Endothelial cell of umbilical vein (primary cell): ENCODE data around the gene SEC16B. TPM values are rescaled to one million over a fixed set of nuclear protein-coding genes. Genes with fewer than 3 reads are reported as not detected.

Experiments used
- BruUV-seq: library from RNA; stranded (reverse); fragments of 400-500 nt; replicated peaks from 2 replicates; lab custom pipeline; 2021; lab: Mats Ljungman, UMichigan
- CTCF ChIA-PET: fragments of 300-600, 350-600 bp; sonication (Branson Sonifier 250); formaldehyde crosslinking; loops from one replicate; lab custom pipeline; 2021; ENCODE audit warnings: antibody characterized with exemption, inconsistent platforms; lab: Charles Lee
- POLR2A ChIA-PET: fragments of 300-600, 350-600 bp; sonication (Branson Sonifier 250); formaldehyde crosslinking; loops from one replicate; lab custom pipeline; 2021; ENCODE audit warnings: antibody characterized with exemption, inconsistent platforms; lab: Charles Lee
- DNase-seq: peaks from one replicate; pipeline ENCODE4 v3.0.0-alpha.2; 2011; ENCODE audit warnings: low read depth, low spot score
- FAIRE-seq: peaks from 2 replicates; lab custom pipeline; 2011; peaks lifted over from hg19 to GRCh38; lab: Jason Lieb, UNC
- H2AFZ ChIP-seq: 2 replicates; pipeline ENCODE4 v1.6.0; 2012; ENCODE audit warnings: low read depth, low read length, control low read depth, inconsistent platforms
- H3K27ac ChIP-seq: 2 replicates; pipeline ENCODE4 v1.5.1; 2011; ENCODE audit warnings: low read depth, mild to moderate bottlenecking, control low read depth, low read length, moderate library complexity; ENCODE audit not compliant: insufficient read depth
- H3K27me3 ChIP-seq, 2 experiments: 2 replicates each; pipeline versions ENCODE4 v1.6.0 to v1.6.1; 2011; ENCODE audit warnings: low read length in 2 of 2, mixed read lengths in 1 of 2; ENCODE audit not compliant: control insufficient read depth in 2 of 2, insufficient read depth in 2 of 2
- H3K36me3 ChIP-seq, 2 experiments: 2 replicates in 1 of 2; 3 replicates in 1 of 2; pipeline ENCODE4 v1.5.1; 2011; ENCODE audit warnings: low read length in 2 of 2, mild to moderate bottlenecking in 1 of 2, moderate library complexity in 1 of 2; ENCODE audit not compliant: control insufficient read depth in 2 of 2, insufficient read depth in 2 of 2; ENCODE audit errors: extremely low read depth in 1 of 2
- H3K4me1 ChIP-seq: 3 replicates; pipeline ENCODE4 v1.5.1; 2011; ENCODE audit warnings: mild to moderate bottlenecking, low read length; ENCODE audit not compliant: control insufficient read depth, insufficient read depth; ENCODE audit errors: extremely low read depth
- H3K4me2 ChIP-seq: 2 replicates; pipeline ENCODE4 v1.6.1; 2011; ENCODE audit warnings: low read length, control low read depth, mixed read lengths; ENCODE audit not compliant: insufficient read depth
- H3K4me3 ChIP-seq, 3 experiments: fragments of 200-600 bp in 1 of 3; sonication (generic), shearing (Covaris generic) in 1 of 3; replicated peaks in 1 of 3; 2 replicates each; pipeline ENCODE4 v1.5.1; 2011 to 2016; ENCODE audit warnings: control low read depth in 3 of 3, low read length in 3 of 3, mild to moderate bottlenecking in 2 of 3, inconsistent platforms in 1 of 3, low read depth in 1 of 3, moderate library complexity in 1 of 3; ENCODE audit not compliant: insufficient read depth in 1 of 3
- H3K79me2 ChIP-seq: 2 replicates; pipeline ENCODE4 v1.6.0; 2012; ENCODE audit warnings: low read length, inconsistent platforms; ENCODE audit not compliant: control insufficient read depth, insufficient read depth
- H3K9ac ChIP-seq: replicated peaks from 2 replicates; pipeline ENCODE3; 2011; ENCODE audit warnings: low read length, control low read depth; ENCODE audit not compliant: insufficient read depth; ENCODE audit errors: extremely low read depth
- H3K9me1 ChIP-seq: replicated peaks from 3 replicates; pipeline ENCODE4 v1.6.0; 2011; ENCODE audit warnings: mild to moderate bottlenecking, low read length; ENCODE audit not compliant: control insufficient read depth, insufficient read depth; ENCODE audit errors: extremely low read depth
- H3K9me3 ChIP-seq: replicated peaks from 2 replicates; pipeline ENCODE4 v1.5.1; 2012; ENCODE audit warnings: low read length, inconsistent platforms; ENCODE audit not compliant: control insufficient read depth, insufficient read depth
- H4K20me1 ChIP-seq: replicated peaks from 2 replicates; pipeline ENCODE3; 2011; ENCODE audit warnings: mild to moderate bottlenecking, low read length; ENCODE audit not compliant: control insufficient read depth, insufficient read depth; ENCODE audit errors: extremely low read depth
- EZH2 ChIP-seq: IDR thresholded peaks from 2 replicates; pipeline ENCODE4 v1.6.1; 2012; ENCODE audit warnings: borderline replicate concordance, low read depth, mild to moderate bottlenecking, moderate library complexity, low read length, inconsistent platforms; ENCODE audit not compliant: severe bottlenecking
- FOS ChIP-seq: IDR thresholded peaks from 2 replicates; pipeline ENCODE4 v1.6.1; 2011; ENCODE audit warnings: mild to moderate bottlenecking, low read length, moderate library complexity, borderline replicate concordance; ENCODE audit not compliant: insufficient read depth
- GATA2 ChIP-seq: IDR thresholded peaks from 2 replicates; pipeline ENCODE4 v1.7.0; 2011; ENCODE audit warnings: low read depth, mild to moderate bottlenecking, moderate library complexity, mixed read lengths, low read length; ENCODE audit not compliant: insufficient read length, insufficient read depth
- JUN ChIP-seq: IDR thresholded peaks from 2 replicates; pipeline ENCODE4 v1.6.1; 2011; ENCODE audit warnings: borderline replicate concordance, low read depth; ENCODE audit not compliant: insufficient read length, insufficient read depth
- MYC ChIP-seq: IDR thresholded peaks from one replicate; pipeline ENCODE4 v1.6.1; 2011; ENCODE audit warnings: mild to moderate bottlenecking, low read depth, low read length
- POLR2A ChIP-seq: IDR thresholded peaks from 2 replicates; pipeline ENCODE4 v1.6.1; 2012; ENCODE audit warnings: low read depth, mild to moderate bottlenecking, control low read depth, low read length
- POLR2AphosphoS5 ChIP-seq: IDR thresholded peaks from 2 replicates; pipeline ENCODE4 v1.6.1; 2012; ENCODE audit warnings: low read depth, mild to moderate bottlenecking, control low read depth, low read length, moderate library complexity; ENCODE audit not compliant: insufficient read depth
- dilution Hi-C: fragments of 300-500 bp; cut with MboI; formaldehyde crosslinking; loops from one replicate; pipeline ENCODE4 v1.15.0; 2019; ENCODE audit warnings: low sequenced_read_pairs; ENCODE audit not compliant: extremely low pct_ligation_motif_present
- intact Hi-C: fragments of 100-400 bp; cut with micrococcal nuclease; formaldehyde crosslinking; loops from one replicate; pipeline ENCODE4 v1.10.0; 2022
- polyA plus RNA-seq, 4 experiments: library from polyadenylated mRNA; depleted of rRNA in 3 of 4; stranded (reverse) in 3 of 4; unstranded in 1 of 4; fragments of >200 nt; gene quantifications; 2 replicates each; pipeline versions ENCODE4 v1.2.1 to v1.2.3, GENCODE V29; 2011 to 2012; ENCODE audit warnings: missing spikeins in 1 of 4
- total RNA-seq: library from RNA; stranded (reverse); gene quantifications from 2 replicates; pipeline ENCODE4 v1.2.3, GENCODE V29; 2021
- TF ChIP-seq, protein P1 (sequence below), 2 donors: IDR thresholded peaks; 1 replicate in 1 of 2; 2 replicates in 1 of 2; pipeline ENCODE4 v1.5.1; 2011; ENCODE audit warnings: low read length in 2 of 2, mild to moderate bottlenecking in 2 of 2, moderate library complexity in 2 of 2, control low read depth in 1 of 2, inconsistent platforms in 1 of 2, low read depth in 1 of 2; ENCODE audit not compliant: insufficient read depth in 1 of 2; ENCODE audit errors: extremely low read depth in 1 of 2
- TF ChIP-seq, protein P2 (sequence below): IDR thresholded peaks from 2 replicates; pipeline ENCODE4 v1.6.1; 2011; ENCODE audit not compliant: insufficient read depth, insufficient read length

SEC16B gene
- total and polyA plus RNA-seq, 2 donors (not counting 3 experiments of a cell fraction or from before 2014, with no cell fraction given) = 0.44 to 0.58 TPM

DNA sequence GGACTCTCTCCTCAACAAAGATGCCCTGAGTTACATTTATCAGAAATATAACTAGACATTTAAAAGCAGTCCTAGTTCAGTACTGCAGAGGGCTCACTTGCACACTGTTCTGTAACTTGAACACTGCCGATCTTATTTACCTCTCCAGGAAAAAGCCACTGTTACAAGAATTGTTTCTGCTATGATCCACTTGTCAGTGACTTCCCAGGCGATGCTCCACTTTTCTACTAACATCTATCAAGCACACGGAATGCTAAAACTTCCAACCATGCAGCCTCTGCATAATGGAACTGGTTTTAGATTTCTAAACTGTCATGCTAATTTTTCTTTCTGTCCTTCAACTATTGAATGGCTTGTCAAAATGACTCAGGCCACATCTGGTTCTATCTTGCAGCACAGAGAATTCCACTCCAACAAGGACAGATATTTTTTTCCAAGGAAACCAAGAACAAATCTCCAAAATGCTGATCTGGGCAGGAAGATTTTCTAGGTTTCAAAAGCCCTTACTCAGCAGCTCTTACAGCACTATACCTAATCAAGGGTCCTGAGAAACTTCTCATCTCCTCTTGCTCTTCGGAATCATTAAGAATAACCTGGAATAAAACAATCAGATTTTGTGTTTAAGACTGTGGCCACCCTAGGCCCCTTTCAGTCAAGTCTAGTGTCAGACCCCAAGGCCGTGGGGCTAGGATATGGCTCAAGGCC, 9.9 kb downstream of the SEC16B start:
- CTCF ChIA-PET = interaction anchor here (1.0 to 2.6 kb wide), 3 partner anchors 12 to 324 kb away, joined by 3 to 11 read pairs (median 5); no protein-coding TSS in a partner anchor
- peak; percentile 81 for FAIRE-seq
- Histone ChIP-seq H4K20me1 (no peaks in the 10 kb centered on the region), H3K4me2 (no peak overlapping the region), H3K27ac (no peak overlapping the region), H3K9me3 (no peaks in the 10 kb centered on the region), H3K4me3 (no peak overlapping the region), H2AFZ (no peak overlapping the region), H3K79me2 (no peaks in the 10 kb centered on the region), H3K27me3 (no peaks in the 10 kb centered on the region), H3K4me1 (no peaks in the 10 kb centered on the region), H3K9me1 (no peaks in the 10 kb centered on the region), H3K36me3 (no peaks in the 10 kb centered on the region), H3K9ac (no peak overlapping the region)
- no TSS peak for BruUV-seq
- POLR2A ChIA-PET = no interaction called here
- TF ChIP-seq, protein P1, sequence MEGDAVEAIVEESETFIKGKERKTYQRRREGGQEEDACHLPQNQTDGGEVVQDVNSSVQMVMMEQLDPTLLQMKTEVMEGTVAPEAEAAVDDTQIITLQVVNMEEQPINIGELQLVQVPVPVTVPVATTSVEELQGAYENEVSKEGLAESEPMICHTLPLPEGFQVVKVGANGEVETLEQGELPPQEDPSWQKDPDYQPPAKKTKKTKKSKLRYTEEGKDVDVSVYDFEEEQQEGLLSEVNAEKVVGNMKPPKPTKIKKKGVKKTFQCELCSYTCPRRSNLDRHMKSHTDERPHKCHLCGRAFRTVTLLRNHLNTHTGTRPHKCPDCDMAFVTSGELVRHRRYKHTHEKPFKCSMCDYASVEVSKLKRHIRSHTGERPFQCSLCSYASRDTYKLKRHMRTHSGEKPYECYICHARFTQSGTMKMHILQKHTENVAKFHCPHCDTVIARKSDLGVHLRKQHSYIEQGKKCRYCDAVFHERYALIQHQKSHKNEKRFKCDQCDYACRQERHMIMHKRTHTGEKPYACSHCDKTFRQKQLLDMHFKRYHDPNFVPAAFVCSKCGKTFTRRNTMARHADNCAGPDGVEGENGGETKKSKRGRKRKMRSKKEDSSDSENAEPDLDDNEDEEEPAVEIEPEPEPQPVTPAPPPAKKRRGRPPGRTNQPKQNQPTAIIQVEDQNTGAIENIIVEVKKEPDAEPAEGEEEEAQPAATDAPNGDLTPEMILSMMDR (IDR thresholded peaks at IDR 0.05; ENCODE audit: extremely low read depth in 1 of 2, insufficient read depth in 1 of 2, low read depth in 1 of 2, low read length in 2 of 2) = peak; percentile 12 to 17
- TF ChIP-seq JUN = no peak
- dilution Hi-C loops = no loop called here
- intact Hi-C loops = no loop called here
- peak; percentile 26 for DNase-seq

DNA sequence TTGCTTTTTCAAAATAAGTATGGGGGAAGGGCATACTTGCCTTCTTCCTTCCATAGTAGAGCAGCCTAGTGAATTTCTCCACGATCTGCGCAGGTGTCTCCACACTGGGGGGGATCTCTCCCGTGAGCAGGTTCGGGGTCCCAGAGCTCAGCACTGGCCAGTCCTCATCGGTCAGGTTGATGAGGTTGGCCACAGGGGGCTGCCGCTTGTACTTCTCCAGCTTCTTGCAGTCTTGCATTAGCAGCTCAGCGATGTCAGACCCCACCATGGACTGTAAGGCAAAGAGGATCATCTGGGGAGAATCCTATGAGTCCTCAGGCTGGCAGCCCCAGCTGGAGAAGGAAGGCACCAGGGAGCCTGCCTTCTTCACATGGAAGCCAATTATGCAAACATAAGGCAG, 11.8 kb downstream of the SEC16B start:
- H3K4me3 ChIP-seq = no peak overlapping the region
- no peak overlapping the region for H3K27ac ChIP-seq
- no peaks in the 10 kb centered on the region for H3K27me3 ChIP-seq
- TF ChIP-seq POLR2A = no peak
- TF ChIP-seq, protein P2, sequence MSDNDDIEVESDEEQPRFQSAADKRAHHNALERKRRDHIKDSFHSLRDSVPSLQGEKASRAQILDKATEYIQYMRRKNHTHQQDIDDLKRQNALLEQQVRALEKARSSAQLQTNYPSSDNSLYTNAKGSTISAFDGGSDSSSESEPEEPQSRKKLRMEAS = no peak
- no peak for TF ChIP-seq JUN
- no peak for TF ChIP-seq MYC
- no peak for TF ChIP-seq POLR2AphosphoS5
- TF ChIP-seq GATA2 = no peak
- TF ChIP-seq, protein P1 (IDR thresholded peaks at IDR 0.05; ENCODE audit: extremely low read depth in 1 of 2, insufficient read depth in 1 of 2, low read depth in 1 of 2, low read length in 2 of 2) = no peak
- TF ChIP-seq EZH2 = no peak
- no peak for TF ChIP-seq FOS
- H3K36me3 ChIP-seq = no peaks in the 10 kb centered on the region
- H3K9me1 ChIP-seq = no peaks in the 10 kb centered on the region
- no peaks in the 10 kb centered on the region for H3K9me3 ChIP-seq
- H3K79me2 ChIP-seq = no peaks in the 10 kb centered on the region
- no TSS peak for BruUV-seq
- CTCF ChIA-PET = interaction anchor here (0.8 to 1.7 kb wide), 7 partner anchors 10 to 1060 kb away, joined by 3 to 8 read pairs (median 3); no protein-coding TSS in a partner anchor
- no peaks in the 10 kb centered on the region for H4K20me1 ChIP-seq
- FAIRE-seq (no peak), DNase-seq (no peak)
- no peak overlapping the region for H3K4me2 ChIP-seq
- H3K4me1 ChIP-seq = no peaks in the 10 kb centered on the region
- intact Hi-C loops (no loop called here), dilution Hi-C loops (no loop called here)
- POLR2A ChIA-PET = no interaction called here
- H3K9ac ChIP-seq = no peak overlapping the region
- no peak overlapping the region for H2AFZ ChIP-seq
